Suprapubic skin (tissue), 4 donors: ENCODE results near the gene ZNF521.

ENCODE experiments used
- CTCF ChIP-seq, 2 donors: fragments of 200-600 bp in 1 of 2; fragments of 450-650 bp in 1 of 2; sonication (generic) in 1 of 2; IDR thresholded peaks; one replicate each; pipeline ENCODE4 v1.5.1; 2016 to 2019; ENCODE audit warnings: antibody characterized with exemption in 2 of 2, mild to moderate bottlenecking in 1 of 2, moderate library complexity in 1 of 2
- EP300 ChIP-seq: sonication (generic); formaldehyde crosslinking; IDR thresholded peaks from one replicate; pipeline ENCODE4 v1.6.1; 2017; ENCODE audit warnings: antibody characterized with exemption
- POLR2A ChIP-seq, 2 donors: fragments of 450-650 bp; IDR thresholded peaks; one replicate each; pipeline ENCODE4 v1.6.1; 2017; ENCODE audit warnings: antibody characterized with exemption in 2 of 2, mild to moderate bottlenecking in 2 of 2, moderate library complexity in 2 of 2
- POLR2AphosphoS5 ChIP-seq, 3 donors: sonication (generic); formaldehyde crosslinking; IDR thresholded peaks; one replicate each; pipeline ENCODE4 v1.6.1; 2017; ENCODE audit warnings: antibody characterized with exemption in 3 of 3

GRCh38 chr18:25044694-25045093 is 307.3 kb downstream of the ZNF521 start:
- no peak for TF ChIP-seq CTCF (IDR thresholded peaks at IDR 0.05)
- TF ChIP-seq POLR2A (IDR thresholded peaks at IDR 0.05), result no peak
- TF ChIP-seq POLR2AphosphoS5 (IDR thresholded peaks at IDR 0.05), result no peak
- no peak for TF ChIP-seq EP300
